ENCODE measurements around the gene MLLT3.

DNA sequence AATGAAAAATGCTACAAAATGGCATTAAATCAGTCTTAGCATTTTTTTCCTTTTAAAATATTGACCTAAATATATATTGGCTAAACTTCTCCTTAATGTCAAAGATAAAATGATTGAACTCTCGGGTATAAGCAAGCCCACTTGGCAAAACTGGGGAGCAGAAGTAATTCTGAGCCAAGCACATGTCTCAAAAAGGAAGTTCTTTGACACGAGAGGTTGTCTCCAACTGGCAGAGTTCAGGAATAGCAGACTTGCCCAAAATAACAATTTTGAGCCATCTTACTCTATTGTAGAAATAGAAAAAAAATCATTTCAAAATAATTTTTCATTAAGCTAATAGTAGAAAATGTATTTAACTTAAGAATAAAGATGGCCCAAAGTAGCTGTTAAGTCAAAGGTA lies 10.4 kb upstream of the MLLT3 start:
- TF ChIP-seq ZNF274 (IDR thresholded peaks at IDR 0.05; ENCODE audit: borderline replicate concordance, extremely low read depth, low read length): no peak
- TF ChIP-seq RFX5 (IDR thresholded peaks at IDR 0.05; ENCODE audit: borderline replicate concordance, low read depth, low read length): no peak
- TF ChIP-seq RNF2 (IDR thresholded peaks at IDR 0.05; ENCODE audit: borderline replicate concordance, low read depth, low read length, missing control alignments, poor library complexity, severe bottlenecking): no peak
- TF ChIP-seq, protein P1, sequence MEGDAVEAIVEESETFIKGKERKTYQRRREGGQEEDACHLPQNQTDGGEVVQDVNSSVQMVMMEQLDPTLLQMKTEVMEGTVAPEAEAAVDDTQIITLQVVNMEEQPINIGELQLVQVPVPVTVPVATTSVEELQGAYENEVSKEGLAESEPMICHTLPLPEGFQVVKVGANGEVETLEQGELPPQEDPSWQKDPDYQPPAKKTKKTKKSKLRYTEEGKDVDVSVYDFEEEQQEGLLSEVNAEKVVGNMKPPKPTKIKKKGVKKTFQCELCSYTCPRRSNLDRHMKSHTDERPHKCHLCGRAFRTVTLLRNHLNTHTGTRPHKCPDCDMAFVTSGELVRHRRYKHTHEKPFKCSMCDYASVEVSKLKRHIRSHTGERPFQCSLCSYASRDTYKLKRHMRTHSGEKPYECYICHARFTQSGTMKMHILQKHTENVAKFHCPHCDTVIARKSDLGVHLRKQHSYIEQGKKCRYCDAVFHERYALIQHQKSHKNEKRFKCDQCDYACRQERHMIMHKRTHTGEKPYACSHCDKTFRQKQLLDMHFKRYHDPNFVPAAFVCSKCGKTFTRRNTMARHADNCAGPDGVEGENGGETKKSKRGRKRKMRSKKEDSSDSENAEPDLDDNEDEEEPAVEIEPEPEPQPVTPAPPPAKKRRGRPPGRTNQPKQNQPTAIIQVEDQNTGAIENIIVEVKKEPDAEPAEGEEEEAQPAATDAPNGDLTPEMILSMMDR (IDR thresholded peaks at IDR 0.05; ENCODE audit: control extremely low read depth in 1 of 3, insufficient read depth in 1 of 3, low read depth in 1 of 3, low read length in 3 of 3): no peak
- no peak for TF ChIP-seq JUN (IDR thresholded peaks at IDR 0.05; ENCODE audit: low read depth, low read length)
- no peak for TF ChIP-seq HDAC6 (IDR thresholded peaks at IDR 0.05; ENCODE audit: low read depth, low read length)
- no peak for TF ChIP-seq POLR2AphosphoS5 (IDR thresholded peaks at IDR 0.05; ENCODE audit: low read depth, low read length)
- TF ChIP-seq EZH2 (IDR thresholded peaks at IDR 0.05; ENCODE audit: low read depth, low read length, severe bottlenecking): no peak
- no peak for TF ChIP-seq SIX5 (IDR thresholded peaks at IDR 0.05; ENCODE audit: low read depth, low read length)

Measured in H1 (cell line).